NCI-H1048 (cell line): ENCODE measurements around the gene C22orf39.

Experiments used
- DNase-seq: peaks from one replicate; lab custom pipeline; 2025; lab: John Stamatoyannopoulos, UW

Gene C22orf39, protein sequence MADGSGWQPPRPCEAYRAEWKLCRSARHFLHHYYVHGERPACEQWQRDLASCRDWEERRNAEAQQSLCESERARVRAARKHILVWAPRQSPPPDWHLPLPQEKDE

DNA sequence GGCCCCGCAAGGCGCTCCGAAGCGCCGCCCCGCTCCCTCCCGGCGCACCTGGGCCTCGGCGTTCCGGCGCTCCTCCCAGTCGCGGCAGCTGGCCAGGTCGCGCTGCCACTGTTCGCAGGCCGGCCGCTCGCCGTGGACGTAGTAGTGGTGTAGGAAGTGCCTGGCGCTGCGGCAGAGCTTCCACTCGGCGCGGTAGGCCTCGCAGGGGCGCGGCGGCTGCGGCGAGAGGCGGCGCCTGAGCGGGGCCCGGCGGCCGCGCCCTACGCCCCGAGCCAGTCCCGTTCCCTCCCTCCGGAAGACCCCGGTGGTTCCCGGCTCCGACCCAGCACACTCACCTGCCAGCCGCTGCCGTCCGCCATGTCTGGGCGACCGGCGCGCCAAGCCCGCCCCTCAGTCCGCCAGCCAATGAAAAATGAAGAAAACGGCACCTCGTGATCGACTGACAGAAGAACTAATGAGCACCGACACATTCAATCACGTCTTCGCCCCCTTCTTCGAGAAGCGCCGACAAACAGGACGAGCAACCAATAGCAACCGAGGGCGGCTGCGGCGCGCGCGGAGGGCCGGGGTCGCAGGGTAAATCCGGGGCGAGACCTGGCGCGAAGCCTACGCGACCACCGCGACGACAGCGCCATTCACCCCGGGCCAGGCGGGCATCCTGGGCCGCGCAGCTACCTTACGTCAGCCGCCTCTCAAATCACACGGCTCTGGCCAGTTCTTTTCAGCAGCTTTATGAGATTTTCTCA, at the start of gene C22orf39:
Gene C22orf39 (minus strand): TSS at position 382 of the 746 bp plus-strand sequence. CDS start 23 bp downstream, at position 359.
- DNase-seq: peak; percentile 68

DNA sequence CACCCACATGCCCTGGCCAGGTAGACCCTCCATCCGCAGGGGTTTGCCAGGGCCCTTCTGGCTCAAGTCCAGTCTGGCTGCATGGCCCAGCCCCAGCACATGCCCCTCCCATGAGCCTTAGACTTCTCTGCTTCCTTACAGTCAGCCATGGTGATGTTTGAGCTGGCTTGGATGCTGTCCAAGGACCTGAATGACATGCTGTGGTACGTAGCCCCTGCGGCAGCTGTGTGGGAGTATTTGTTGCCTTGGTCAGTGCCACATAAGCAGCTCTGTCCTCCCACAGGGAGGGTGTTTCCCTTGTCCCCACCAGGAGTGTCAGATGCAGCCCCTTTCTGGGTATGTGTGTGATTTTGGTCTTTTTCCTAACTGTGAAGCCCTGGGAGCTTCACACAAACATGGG, 49.7 kb upstream of the C22orf39 start:
- DNase-seq: no peak

DNA sequence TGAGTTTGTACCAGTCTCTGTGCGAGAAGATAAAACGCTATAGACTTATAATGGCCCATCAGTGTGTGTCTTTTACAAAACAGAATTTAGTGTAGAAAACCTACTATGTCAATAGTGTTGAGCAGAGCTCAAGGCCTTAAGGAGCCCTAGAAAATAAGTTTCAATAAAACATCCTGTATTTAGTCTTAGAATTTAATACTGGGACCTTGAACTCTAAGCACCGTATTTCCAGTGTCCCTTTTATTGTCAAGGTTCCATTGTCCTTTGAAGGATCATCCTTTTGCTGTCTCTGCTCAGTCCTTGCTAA, 48.8 kb upstream of the C22orf39 start:
- no peak for DNase-seq

DNA sequence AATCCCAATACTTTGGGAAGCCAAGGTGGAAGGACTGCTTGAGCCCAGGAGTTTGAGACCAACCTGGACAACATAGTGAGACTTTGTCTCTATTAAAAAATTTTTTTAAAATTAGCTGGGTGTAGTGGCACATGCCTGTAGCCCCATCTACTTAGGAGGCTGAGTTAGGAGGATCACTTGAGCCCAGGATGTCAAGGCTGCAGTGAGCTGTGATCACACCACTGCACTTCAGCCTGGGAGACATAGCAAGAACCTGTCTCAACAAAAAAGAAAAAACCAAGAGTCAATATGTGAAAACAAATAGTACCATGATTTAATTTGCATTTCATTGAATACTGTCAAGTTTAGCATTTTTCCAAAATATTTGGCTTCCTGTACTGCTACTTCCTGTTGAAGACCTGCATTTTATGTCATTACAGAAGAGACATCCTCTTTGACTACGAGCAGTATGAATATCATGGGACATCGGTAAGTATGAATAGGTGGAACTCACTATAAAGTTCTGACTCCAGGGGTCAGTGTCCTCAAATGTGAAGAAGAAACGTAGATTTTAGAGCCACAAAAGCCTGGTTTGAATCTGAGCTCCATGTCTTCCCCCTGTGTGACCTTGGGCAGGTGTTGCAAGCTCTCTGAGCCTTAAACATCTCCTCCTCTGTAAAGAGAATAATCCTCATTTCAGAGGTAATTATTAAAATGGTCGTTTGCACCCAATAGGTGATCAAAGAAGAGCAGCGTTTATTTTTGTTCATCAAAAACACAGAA, 48.2 kb upstream of the C22orf39 start:
- DNase-seq: no peak

DNA sequence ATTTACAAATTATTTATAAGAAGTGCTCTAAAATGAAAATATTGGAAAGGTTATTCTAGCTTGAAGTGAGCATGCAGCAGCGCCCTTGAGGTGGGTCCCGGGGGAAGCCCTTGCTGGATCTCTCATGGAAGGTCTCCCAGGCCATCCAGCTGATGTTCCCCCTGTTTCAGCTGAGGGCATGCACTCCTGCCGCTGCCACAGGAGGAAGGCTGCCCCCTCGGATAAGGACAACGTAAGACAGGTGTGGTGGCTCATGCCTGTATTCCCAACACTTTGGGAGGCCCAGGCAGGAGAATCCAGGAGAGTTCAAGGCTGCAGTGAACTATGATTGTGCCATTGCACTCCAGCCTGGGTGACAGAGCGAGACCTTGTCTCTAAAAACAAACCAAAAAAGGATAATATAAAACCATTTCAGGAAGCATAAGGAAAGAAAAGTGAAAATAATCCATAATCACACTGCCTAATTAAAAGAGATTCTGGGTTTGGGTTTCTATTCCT, 47.2 kb upstream of the C22orf39 start:
- no peak for DNase-seq

DNA sequence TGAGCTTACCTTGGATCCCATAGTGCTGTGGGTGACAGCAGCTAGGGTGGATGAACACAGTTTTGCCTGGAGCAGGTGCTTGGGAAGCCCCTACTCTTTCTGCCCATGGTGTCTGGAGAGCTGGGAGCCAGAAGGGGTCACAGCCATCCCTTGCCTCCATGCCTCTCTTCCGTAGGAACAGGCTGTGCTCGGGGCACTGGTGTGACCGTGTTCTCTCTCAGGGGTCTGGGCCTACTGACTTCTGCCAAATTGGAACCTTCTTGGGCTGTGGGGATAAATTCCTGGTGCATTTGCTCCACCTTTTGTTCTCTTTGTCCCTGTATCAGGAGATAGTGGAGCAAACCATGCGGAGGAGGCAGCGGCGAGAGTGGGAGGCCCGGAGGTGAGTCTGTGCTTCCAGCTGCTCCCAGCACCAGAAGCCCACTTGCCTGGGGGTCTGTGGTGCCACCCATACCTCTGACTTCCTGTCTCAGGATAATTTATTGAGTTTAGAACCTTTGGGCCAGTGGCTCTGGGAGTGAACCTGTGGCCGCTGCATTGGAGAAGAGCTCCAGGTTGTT, 46.6 kb upstream of the C22orf39 start:
- DNase-seq: no peak

DNA sequence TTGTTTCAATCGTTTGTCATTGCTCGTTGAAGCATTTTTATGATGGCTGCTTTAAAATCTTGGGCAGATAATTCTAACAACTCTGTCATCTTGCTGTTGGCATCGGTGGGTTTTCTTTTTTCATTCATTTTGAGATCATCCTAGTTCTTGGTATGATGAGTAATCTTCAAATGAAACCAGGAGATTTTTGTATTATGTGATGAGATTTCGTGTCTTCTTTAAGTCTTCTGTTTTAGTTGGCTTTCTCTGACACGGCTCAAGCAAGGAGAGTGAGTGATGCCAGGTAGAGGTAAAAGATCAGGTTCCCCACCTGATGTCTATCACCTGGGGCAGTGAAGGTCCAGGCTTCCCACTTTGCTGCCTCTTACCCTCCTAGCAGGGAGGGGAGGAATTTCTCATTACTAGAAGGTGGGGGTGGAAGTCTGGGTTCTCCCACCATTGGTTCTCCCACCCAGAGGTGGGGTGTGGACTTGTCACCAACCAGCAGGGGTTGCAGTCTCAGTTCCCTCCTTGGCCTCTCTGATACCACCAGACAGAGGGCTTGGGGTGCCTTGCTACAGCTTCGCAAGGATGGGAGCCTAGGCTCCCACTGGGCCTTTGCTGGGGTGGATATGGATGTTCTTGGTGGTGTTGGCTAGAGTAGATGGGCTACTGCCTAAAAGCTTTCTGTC, 45.1 kb upstream of the C22orf39 start:
- DNase-seq: no peak

DNA sequence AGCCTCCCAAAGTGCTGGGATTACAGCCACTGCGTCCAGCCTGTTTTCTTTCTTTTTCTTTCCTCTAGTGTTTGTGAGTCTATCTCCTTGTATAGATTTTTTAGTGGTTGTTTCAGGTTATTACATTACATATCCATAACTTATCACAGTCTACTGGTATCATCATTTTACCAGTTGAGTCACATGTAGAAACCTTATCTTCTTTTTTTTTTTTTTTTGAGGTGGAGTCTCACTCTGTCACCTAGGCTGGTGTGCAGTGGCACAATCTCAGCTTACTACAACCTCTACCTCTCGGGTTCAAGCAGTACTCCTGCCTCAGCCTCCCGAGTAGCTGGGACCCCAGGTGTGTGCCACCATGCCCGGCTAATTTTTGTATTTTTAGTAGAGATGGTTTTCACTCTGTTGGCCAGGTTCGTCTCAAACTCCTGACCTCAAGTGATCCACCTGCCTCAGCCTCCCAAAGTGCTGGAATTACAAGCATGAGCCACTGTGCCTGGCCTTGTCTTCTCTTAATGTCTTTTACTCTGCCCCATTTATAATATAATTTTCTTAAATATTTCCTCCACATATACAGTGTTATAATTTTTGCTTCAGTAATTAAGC, 43.2 kb upstream of the C22orf39 start:
- no peak for DNase-seq

DNA sequence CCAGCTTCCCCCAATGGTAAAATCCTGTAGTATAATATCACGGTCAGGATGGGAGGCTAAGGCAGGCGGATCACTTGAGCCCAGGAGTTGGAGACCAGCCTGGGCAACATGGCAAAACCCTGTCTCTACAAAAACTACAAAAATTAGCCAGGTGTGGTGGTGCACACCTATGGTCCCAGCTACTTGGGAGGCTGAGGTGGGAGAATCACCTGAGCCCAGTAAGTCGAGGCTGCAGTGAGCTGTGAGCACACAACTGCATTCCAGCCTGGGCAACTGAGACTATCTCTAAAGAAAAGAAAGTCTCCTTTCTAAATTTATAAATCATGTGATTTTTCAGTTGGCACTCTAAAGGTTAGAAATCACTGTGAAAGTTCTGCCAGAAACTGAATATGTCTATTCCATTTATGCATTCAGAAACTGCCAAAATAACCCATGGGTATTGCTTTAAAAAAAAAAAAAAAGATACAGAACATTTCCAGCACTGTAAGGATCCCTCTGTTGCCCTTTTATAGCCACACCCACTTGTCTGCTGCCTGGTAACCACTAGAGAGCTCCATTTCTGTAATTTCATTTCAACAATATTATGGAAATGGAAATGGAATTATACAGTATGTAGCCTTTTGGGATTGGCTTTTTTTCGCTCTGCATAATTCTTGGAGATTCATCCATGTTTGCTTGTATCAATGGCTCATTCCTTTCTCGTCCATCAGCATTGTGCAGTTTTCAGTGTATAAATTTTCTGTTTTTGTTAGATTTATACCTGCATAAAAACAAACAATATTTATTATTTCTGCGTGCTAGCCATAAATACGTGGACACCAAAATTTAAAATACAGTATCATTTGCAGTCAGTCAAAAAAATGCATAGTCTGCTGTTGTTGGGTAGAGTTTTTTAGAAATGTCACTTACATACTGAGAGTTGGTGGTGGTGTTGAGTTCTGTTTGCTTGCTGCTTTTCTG, 41.7 kb upstream of the C22orf39 start:
- DNase-seq: no peak

DNA sequence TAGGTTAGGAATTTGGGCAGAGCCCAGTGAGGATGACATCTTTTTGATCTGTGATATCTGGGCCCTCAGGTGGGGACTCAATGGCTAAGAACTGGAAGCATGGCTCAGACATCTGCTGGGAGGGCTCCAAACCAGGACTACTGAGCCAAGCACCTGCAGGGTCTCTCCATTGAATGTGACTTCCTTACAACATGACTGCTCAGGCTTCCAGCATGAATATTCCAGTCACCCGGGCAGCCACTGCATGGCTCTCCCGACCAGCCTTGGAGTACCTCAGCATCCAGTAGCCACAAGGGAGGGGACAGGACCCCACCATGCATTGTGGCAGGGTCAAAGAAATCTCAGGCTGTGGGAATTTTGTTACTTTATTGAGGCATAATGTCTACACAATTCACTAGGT, 40.8 kb upstream of the C22orf39 start:
- DNase-seq: no peak

DNA sequence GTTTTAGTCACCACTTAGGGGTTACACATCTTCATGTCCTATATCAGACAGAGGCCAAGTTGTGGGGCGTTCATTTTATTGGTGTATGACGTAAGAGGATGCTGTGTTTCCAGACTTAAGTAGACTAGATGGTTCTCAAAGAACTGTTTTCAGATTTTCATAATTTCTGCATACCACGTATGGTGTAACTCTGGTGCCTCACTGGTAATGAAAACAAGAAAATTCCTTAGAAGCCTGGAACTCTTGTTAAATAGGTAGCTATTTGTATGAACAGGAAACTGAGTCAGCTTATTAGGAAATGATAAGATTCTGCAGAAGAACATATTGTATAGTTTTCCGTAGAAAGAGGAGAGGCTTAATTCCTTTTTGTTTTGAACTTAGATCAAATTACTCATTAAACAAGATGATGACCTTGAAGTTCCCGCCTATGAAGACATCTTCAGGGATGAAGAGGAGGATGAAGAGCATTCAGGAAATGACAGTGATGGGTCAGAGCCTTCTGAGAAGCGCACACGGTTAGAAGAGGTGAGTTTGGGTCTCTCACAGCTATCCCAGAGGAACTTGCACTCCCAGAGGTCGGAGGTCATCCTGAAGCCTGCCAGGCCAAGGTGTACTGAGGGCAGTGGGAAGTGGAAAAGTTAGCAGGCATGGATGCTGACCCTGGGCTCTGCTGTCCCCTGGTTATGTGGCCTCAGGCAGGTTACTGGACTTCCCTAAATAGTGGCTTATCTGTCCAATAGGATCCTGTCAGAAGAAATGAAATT, 36.2 kb upstream of the C22orf39 start:
- DNase-seq: no peak

DNA sequence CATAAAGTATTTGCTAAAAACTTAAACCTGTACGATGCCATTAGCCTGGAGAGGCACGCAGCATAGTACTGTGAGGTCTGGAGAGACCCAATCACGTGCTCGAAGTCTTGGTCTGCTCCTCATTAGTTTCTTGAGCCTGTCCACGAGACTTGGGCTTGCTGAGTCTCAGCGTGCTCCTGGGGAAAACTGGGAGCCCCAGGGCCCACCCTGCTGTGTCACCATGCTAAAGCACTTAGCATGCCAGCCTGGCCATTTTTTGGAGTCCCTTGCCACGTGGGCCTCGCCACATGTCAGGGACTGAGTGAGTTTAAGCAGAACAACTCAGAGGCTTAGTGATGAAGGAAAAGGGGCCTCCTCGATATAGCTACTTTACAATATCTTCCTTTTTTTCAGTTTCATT, 34.8 kb upstream of the C22orf39 start:
- DNase-seq: no peak

DNA sequence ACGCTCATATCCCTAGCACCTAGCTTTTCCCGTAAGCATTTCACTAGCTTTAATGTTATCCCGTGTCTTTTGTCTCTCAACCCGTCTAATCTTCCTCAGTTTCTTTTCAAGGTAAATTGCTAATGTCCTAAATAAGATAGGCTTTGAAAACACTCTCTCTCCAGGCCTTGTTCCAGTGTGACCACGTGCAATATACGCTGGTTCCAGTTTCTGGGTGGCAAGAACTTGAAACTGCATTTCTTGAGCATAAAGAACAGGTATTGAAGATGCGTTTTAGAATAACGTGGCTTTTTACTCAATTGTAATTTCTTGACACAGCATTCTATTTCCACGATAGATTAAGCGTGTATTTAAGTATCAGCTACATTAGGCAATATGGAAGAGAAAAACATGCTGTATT, 33.3 kb upstream of the C22orf39 start:
- DNase-seq: no peak

DNA sequence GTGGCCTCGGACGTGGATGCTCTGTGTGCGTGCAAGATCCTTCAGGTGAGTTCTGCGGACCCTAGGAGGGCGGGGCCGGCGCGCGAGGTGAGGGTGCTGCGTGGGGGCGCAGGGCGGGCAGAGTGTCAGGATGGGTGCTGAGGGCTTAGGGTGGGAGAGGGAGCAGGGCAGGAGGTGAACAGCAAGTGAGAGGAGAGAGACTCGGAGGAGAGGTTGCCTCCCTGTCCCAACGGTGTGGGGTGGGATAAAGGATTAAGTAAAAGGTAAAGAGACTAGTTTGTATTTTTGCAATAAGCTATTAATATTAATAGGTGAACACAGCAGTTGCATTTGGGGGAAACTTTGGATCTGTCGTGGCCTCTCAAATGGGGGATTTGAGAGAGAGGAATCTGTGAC, 32.7 kb upstream of the C22orf39 start:
- DNase-seq: no peak

DNA sequence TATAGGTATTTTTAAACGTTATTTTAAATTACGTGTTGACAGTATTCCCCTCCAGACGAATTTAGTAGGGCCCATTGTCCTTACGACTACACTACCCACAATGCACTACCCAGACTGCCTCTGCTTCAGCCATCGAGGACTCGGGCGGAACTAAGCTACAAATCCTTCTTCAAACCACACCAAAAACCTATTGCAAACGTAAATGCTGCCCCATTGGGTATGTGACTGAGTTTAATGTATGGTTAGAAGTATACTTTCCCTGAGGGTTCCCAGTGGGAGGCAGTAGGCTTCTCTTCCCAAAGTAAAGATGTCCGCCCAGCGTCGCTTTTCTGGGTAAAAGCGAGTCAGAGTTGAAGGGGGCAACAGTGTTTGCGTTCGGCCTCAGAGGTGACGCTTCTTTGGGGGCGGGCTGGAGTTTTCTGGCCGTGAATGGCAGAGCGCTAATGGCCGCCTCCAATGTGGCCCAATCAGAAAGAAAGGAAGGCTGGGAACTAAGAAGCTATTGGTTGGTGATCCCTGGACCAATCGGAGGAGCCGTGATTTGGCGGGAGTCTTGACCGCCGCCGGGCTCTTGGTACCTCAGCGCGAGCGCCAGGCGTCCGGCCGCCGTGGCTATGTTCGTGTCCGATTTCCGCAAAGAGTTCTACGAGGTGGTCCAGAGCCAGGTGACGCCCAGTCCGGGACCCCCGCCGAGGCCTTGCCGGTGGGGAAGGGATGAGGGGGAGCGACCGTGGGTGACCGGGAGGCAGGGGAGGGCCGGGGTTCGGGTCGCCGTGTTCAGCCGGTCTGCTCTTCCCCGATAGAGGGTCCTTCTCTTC, 32.1 kb upstream of the C22orf39 start, which contains the start of gene CDC45:
Gene CDC45 (plus strand): TSS at position 566 of the 818 bp plus-strand sequence. CDS start 49 bp downstream, at position 615.
- peak; percentile 94 for DNase-seq

DNA sequence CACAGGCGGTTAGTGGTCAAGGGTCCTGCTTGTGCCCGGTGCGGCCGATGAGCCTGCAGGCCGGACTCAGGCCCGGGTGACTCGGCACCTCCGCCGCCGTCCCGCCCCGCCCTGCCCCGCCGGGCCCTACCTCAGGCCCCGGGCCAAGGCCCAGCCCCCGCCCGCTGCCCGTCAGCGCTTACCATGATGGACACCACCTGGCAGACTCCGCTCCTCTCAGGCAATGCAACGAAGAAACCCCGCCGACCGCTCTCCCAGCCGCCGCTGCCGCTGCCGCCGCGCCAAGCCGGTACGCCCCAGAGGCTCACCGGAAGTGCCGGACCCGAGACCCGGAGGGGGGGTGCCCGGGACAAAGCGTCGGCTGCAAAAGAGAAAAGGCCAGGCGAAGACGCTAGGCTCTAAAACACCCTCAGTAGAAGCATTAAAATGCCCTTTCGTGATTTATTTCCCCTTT, 31.4 kb upstream of the C22orf39 start, which contains the start of gene UFD1:
Gene UFD1 (minus strand): TSS at position 293 of the 454 bp plus-strand sequence. CDS start 108 bp downstream, at position 185.
- DNase-seq: peak; percentile 56

DNA sequence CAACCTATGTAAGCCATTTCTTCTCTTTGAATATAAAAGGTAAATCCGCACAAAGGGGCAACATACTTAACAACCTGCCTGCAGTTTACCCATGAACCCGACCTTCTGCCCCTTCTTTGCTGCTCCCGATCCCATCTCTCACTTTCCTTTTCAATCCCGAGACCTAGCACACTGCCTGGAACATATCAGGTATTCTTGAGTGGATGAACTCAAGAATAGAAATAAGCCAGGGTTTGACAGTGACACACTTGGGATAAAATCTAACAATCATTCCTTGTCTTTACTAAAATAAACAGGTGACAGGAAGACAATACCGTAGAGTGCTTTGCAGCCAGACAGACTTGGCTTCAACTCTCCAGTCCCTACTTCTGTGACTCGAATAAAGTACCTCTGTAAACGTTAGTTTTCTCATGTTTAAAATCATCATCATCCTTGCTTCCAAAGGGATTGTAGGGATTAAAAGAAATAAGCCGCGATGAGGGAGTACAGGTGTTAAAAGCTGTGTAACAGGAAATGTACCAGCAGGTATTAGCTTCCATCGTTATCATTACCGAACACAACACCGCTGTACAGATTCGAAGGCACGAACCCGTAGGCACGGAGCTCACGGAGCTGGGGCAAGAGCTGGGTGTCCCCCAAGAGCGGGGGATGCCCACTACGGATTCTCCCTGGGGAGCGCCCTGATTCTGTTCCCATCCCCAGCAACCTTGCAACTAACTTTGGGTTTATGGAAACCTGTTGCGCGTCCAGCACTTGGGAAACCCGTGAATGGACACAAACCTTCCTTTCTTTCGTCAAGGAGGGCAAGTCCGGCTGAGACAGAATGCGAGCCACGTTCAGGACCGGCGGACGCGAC, 30.8 kb upstream of the C22orf39 start:
- no peak for DNase-seq
